Measurements from ENCODE around the gene ECSIT.
A peak's percentile ranks its signal among the peaks of the same experiment; 100 is the strongest.
"Not testable (repeated sequence)": the region's sequence is repeated elsewhere in the genome, so short reads cannot be mapped to it uniquely, and the experiment has no call there.

Gene ECSIT, protein sequence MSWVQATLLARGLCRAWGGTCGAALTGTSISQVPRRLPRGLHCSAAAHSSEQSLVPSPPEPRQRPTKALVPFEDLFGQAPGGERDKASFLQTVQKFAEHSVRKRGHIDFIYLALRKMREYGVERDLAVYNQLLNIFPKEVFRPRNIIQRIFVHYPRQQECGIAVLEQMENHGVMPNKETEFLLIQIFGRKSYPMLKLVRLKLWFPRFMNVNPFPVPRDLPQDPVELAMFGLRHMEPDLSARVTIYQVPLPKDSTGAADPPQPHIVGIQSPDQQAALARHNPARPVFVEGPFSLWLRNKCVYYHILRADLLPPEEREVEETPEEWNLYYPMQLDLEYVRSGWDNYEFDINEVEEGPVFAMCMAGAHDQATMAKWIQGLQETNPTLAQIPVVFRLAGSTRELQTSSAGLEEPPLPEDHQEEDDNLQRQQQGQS

DNA sequence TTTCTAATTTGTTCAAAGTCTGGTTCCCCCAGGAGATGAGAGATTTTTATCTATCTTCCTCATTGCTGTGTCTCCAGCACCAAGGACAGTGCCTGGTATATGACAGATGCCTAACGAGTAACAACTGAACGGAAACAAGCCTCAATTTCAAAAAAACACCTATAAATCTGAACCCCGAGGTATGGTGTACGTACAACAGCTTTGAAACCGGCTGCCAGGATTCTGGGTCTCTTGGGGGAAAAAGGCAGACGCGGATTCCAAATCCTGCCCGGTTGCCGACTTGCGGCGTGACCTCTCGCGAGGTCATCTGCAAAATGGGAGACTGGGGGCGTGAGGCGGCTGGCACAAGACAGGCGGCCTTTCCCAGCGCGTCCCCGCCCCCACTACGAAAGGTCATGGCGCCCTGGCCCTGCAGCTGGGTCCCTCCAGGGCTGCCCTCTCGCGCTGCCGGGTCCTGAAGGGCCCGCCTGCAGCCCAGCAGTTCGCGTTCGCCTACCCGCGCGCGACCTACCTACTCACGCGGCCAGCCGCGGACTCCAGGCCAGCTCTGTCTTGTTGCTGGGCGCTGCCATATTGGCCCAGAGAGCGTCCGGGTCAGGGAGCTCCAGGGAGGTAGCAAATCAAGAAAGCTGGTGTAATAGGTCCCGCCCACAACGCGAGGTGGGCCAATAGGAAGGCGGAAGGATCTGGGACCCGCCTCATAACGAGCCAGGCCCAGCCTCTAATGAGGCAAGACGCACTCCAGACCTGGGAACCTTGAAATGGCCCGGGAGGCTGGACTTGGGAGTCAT is at the start of gene ECSIT:
ECSIT (minus strand) TSS at position 584 of the 791 bp plus-strand sequence. CDS start 9,964 bp downstream, outside the sequence.
- peak; percentile 66 to 98 (median 93) for DNase-seq

DNA sequence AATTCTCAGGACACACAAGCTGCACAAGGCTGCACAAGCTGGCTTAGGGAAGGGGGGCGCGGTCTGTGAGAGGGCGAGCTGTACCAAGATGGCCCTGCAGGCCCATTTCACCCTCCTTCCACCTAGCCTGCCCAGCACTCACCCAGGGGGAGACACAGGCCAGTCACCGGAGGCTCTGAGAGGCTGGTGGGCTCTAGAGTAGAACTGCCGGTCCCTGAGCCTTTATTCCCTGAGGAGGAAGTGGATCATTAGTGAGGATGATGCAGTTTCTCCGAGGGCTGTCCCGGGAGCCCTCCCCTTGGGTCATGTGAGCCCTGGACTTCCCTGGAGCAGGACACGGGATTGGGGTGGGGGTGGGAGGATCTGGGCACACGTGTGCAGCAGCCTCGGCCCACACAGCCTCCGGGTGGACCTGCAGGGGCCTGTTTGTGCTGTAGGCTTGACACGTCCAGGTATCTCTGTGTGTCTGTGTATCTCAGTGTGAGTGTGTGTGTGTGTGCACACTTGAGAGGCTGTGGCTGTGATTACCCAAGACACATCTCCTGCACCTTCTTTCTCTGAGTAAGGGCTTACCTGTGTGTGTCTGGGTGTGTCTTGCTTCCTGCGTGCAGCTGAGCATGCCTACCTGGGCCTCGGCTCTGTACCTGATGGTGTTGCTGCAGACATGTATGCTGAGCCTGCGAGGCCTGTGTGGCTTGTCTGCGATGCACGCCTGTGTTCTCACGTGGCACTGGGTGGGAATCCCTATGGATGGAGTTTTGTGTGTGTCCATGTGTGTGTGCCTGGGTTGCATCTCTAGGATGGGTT is 48.7 kb upstream of the ECSIT start, which contains the start of gene ACP5:
ACP5 (minus strand) TSS at position 195 of the 807 bp plus-strand sequence. CDS start 328 bp downstream, outside the sequence.
- no peak for DNase-seq

DNA sequence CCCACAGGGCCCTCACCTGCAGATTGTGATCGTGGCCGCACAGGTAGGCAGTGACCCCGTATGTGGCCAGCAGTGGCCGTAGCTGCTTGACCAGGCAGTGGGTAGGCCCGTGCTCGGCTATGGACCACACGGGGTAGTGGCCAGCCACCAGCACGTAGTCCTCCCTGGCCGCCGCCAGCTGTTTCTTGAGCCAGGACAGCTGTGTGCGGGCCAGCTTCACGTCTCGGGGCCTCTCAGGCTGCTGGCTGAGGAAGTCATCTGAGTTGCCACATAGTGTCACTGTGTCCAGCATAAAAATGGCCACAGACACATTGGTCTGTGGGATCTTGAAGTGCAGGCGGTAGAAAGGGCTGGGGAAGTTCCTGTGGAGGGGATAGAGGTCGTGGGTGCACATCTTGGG is 47.3 kb upstream of the ECSIT start:
- no peak for DNase-seq

DNA sequence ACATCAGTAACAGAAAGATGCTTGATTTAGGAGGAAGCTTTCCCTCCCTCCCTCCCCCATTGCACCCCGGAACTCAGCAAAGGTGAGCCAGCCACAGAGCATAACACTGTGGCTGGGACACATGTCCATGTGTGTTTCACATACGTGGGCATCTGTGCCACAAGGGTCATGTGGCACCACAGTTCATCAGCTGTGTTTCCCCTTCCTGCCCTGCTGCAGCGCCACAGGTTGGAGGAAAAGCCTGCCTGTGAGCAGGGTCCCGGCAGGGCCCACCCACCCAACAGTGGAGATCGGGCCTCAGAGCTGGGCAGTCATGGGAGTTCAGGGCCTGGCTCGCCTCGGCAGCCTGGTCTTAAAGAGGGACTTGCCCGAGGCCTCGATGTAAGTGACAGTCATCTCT is 45.8 kb upstream of the ECSIT start:
- no peak for DNase-seq

DNA sequence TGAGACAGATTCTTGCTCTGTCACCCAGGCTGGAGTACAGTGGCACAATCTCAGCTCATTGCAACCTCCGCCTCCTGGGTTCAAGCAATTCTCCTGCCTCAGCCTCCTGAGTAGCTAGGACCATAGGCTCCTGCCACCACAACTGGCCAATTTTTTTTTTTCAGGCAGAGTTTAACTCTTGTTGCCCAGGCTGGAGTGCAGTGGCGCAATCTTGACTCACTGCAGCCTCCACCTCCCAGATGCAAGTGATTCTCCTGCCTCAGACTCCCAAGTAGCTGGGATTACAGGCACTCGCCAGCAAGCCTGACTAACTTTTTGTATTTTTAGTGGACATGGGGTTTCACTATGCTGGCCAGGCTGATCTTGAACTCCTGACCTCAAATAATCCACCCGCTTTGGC is 44.8 kb upstream of the ECSIT start:
- DNase-seq = not testable (repeated sequence)

DNA sequence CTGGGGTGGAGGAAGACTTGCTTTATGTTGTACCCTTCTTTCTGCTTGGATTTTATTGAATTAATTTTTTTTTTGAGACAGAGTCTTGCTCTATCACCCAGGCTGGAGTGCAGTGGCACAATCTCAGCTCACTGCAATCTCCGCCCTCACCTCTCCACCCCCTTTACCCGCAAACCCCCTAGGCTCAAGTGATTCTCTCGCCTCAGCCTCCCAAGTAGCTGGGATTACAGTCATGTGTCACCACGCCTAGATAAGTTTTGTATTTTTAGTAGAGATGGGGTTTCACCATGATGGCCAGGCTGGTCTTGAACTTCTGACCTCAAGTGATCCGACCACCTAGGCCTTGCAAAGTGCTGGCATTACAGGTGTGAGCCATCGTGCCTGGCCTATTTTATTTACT is 44.4 kb upstream of the ECSIT start:
- not testable (repeated sequence) for DNase-seq

DNA sequence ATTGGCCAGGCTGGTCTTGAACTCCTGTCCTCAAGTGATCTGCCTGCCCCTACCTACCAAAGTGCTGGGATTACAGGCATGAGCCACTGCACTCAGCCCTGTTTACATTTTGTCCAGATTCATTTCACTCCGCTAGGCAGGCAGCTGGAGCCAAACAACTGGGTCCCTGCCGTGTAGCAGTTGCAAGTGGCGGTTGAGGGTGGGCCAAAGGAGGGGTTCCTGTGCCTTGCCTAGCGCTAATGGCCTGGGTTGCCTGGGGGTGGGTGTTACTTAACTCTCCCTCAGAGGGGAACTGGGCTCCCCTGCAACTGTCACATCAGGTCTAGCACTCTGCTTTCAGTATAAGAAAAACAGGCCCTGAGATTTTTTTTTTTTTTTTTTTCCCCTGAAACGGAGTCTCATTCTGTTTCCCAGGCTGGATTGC is 41.1 kb upstream of the ECSIT start:
- DNase-seq = no peak

DNA sequence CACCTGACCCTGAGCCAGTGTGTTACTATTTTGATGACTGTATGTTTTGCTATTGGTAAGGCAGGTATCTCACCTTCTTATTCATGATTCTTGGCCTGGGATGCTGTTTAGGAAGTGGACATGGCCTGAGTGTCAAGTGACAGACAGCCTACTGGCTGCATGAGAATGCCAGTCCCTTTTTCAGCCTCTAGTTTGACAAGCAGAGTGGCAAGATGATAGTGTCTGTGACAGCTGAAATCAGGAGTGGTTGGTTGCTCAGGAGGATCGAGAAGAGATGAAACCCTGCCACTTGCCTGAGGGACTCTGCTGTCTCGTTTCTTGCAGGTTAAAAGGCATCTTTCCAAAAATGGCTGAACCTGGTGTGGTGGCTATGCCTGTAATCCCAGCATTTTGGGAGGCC is 37.2 kb upstream of the ECSIT start:
- no peak for DNase-seq

DNA sequence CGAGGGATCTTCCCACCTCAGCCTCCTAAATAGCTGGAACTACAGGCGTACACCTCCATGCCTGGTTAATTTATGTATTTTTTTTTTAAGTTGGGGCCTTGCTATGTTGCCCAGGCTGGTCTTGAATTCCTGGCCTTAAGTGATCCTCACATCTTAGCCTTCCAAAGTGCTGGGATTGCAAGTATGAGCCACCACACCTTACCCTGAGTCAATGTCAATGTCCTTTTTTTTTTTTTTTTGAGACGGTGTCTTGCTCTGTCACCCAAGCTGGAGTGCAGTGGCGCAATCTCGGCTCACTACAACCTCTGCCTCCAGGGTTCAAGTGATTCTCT is 36.7 kb upstream of the ECSIT start:
- not testable (repeated sequence) for DNase-seq

DNA sequence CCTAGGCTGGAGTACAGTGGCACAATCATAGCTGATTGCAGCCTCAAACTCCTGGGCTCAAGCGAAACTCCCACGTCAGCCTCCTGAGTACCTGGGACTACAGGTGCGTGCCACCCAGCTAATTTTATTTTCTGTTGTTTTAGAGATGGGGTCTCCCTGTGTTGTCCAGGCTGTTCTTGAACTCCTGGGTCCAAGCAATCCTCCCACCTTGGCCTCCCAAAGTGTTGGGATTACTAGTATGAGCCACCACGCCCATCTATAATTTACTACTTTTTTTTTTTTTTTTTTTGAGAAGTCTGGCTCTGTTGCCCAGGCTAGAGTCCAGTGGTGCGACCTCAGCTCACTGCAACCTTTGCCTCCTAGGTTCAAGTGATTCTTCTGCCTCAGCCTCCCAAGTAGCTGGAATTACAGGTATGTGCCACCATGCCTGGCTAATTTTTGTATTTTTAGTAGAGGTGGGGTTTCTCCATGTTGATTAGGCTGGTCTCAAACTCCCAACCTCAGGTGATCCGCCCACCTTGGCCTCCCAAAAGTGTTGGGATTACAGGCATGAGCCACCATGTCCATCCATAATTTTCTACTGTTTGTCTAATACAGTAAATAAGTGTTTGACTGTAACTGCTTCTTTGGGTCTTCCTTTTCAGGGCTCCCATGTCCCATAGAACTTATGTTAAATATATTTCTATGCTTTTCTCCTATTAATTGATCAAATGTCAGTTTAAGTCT is 35.3 kb upstream of the ECSIT start:
- DNase-seq = not testable (repeated sequence)

DNA sequence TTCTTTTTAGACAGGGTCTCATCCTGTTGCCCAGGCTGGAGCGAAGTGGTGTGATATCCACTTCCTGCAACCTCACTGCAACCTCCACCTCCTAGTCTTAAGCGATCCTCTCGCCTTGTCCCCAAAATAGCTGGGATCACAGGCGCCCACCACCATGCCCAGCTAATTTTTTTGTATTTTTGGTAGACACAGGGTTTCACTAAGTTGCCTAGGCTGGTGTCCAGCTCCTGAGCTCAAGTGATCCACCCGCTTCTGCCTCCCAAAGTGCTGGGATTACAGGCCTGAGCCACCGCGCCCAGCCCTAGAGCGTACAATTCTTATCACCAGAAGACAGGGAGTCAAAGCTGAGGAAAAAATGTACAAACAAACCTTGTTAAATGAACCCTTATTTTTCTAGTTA is 34.6 kb upstream of the ECSIT start:
- DNase-seq = no peak

DNA sequence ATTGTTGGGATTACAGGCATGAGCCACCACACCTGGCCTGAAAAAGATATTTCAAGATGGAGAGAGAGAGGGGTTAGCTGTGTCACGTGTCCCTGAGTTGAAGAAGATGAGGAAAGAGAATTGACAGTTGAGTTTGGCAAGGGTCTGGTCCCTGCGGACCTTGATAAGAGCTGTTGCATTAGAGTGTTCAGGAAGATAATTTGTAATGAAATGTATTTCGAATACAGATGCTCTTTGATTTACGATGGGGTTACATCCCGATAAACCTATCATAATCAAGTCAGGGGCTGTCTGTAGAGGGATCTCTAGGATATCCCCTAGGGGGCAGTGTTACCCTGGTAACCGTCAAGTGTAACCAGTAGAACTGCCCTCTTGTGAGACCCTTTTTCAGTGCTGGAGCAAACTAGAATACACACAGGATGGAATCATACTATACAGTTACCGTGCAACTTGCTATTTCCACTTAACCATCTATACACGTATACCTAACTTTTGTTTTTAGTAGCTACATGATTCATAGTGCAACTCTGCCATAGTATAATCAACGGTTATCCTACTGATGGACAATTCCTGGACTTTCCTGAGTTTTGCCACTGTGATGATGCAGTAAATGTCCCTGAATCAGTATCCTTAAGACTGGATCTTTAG is 31.6 kb upstream of the ECSIT start:
- peak in 20 of 56 donors; percentile 7 to 67 (median 21) for DNase-seq

DNA sequence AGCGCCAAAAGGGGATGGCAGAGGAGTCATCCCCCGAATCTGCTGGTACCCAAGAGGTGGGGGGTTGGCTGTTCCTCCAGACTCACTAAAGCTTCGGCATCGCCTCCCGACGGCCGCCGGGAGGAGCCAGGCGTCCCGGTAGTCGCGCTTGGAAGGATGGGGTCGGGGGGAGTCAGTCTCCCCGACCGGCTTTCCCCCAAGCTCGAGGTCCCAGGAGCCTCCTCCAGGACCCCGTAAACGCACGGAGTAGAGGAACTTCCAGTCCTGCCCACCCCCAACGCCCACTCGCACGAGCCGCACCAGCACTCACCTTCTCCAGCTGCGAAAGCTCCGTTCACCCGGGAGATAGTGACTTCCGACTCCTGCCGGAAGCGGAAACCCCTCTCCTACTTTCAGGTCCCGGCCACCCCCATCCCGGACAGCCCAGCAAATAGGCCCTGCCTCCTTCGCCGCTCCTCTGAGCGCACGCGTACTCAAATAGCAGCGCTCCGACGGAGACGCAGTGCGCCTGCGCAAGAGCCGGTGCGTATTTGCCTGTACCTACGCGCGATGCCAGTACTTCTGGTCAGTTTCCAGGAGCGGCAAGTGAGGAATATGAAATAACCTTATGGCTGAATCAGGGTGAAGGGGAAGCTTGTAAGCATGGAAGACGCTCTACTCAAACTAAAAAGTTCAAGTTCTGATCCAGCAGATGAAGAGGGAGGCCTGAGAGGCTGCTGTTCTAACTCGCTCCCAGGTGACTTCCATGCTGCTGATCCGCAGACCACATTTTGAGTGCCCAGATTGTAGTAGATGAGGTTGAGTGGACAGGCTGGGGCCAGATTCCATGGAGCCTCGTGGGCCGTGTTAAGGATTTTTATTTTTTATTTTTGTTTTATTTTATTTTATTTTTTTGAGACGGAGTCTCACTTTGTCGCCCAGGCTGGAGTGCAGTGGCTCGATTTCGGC is 30.2 kb upstream of the ECSIT start, which contains the start of gene ELOF1:
ELOF1 (minus strand) TSS at position 350 of the 948 bp plus-strand sequence. CDS start 4,883 bp downstream, outside the sequence.
- peak; percentile 86 to 99 (median 96) for DNase-seq

DNA sequence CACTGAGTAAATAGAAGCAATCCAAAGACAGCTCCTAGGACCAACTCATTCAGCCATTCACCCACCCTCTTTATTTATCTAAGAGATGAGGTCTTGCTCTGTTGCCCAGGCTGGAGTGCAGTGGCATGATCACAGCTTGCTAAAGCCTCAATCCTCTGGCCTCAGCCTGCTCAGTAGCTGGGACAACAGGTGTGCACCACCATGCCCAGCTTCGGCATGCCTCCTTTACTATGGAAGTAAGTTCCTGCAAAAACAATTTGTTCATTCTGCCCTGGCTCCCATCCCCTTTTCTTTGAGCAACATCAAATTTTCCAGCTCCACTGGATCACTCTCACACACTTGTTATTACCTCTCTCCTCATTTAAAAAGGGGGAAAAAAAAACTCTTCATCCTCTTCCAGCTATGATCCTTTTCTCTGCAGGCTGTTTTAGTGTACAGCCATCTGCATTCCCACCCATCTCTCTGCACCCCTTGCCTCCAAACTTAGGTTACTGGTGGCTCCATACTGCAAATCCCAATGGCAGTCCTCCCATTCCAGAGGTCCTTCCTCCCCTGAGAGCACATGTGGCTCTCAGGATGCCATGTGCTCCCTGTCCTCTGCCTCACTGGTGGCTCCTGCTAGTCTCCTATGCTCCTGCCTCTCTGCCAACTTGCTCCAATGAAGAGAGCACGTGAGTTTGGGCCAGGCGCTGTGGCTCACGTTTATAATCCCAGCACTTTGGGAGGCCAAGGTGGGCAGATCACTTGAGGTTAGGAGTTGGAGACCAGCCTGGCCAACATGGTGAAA is 27.9 kb upstream of the ECSIT start:
- no peak for DNase-seq

DNA sequence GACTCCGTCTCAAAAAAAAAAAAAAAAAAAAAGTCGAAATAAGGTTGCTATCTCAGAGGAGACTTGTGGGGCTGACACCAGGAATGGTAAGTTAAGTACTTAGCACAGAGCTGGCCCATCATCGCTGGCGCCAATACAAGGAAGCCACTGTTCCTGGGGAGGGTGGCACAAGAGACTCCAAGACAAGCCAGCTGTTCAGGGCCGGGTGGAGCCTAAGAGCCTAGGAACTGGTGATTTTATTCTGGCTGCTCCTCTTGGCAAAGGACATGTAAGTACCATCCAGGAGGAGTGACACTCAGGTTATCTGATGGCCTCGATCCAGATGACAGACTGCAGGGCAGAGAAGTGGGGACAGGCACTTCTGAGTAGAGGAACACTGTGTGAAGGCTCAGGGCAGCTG is 26.3 kb upstream of the ECSIT start:
- peak in 7 of 56 donors; percentile 7 to 39 (median 13) for DNase-seq

DNA sequence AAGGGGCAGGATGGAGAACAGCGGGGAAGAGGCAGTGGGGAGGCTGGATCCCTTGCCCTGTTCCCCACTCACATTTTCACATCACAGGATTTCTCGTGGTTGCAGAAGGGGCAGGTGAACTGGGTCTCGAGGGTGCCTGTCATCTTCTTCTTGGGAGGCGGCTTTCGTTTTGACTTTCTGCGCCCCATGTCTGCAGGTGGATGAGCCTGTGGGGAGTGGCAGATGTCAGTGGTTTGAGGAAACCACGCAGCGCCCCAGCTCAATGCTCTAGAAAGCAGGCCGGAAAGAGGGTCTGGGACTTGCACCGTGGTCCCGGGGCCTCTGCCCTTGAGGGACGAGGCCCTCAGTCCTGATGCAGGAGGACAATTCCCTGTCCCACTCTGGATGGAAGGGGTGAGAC is 25.2 kb upstream of the ECSIT start:
- no peak for DNase-seq

DNA sequence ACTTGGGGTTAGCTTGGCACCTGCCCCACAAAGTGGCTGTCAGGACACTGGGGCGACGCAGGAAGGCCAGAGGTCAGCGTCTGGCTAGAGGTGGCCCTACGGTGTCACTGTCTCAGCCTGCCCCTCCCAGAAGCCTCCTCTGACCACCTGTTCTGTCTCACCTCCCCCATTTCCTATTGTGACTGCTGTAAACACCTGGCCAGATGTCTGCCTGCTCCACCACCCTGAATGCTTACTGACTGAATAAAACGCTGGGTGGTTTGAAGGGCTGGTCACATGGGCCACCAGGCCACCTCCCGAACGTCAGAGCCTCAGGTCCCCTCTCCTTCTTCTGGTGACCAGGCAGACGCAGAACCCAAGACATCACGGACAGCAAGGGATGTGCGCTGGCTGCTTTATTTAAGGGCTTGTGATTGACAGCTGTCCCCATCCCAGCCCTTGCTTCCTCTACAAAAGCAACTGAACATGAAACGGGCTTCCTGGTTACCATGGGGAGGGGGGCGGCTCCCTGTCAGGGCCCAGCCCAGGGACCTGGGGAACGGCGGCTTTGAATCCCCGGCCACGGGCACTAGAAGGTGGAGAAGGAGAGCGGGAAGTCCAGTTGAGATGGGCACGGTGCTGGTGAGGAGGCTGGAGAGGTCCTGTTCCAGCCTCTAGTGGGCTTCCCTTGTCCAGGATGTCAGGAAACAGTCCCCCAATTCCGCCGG is 23.9 kb upstream of the ECSIT start:
- DNase-seq = no peak
